GM18909 (cell line): Measurements from ENCODE around the gene GNAL.
"Not testable (repeated sequence)": the region's sequence is repeated elsewhere in the genome, so short reads cannot be mapped to it uniquely, and the experiment has no call there.

ENCODE experiments used
- ATAC-seq: cut with Tn5 transposase; IDR thresholded peaks from one replicate; pipeline ENCODE4 v1.9.1; 2021; ENCODE audit warnings: mild to moderate bottlenecking; ENCODE audit not compliant: unreplicated experiment, poor library complexity

GNAL gene

GRCh38 chr18:11891737-11892136, 202.7 kb downstream of the GNAL start:
- ATAC-seq, result no peak

DNA sequence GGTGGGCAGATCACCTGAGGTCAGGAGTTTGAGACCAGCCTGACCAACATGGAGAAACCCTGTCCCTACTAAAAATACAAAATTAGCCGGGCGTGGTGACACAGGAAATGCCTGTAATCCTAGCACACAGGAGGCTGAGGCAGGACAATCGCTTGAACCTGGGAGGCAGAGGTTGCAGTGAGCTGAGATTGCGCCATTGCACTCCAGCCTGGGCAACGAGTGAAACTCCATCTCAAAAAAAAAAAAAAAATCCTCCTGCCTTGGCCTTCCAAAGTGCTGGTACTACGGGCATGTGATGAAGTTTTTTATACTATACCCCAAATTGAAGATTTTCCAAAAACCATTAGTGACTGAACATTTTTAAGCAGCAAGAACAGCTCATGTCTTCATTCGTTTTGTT, 203.4 kb downstream of the GNAL start:
- ATAC-seq, result not testable (repeated sequence)

DNA sequence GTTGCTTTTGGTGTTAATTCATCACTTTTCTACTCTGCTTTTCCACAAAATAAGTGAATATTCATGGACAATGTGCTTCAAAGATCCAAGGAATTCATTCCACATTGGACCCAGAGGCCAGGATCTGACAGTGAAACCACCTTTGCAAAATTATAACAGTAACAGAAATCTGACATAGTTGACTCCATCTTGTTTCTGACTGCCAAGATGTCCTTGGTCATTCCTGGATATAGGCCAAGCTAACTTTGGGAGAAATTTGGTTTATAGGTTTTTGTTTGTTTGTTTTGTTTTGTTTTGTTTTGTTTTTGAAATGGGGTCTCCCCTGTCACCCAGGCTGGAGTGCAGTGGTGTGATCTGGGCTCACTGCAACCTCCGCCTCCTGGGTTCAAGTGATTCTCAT, 208.7 kb downstream of the GNAL start:
- ATAC-seq, result no peak

DNA sequence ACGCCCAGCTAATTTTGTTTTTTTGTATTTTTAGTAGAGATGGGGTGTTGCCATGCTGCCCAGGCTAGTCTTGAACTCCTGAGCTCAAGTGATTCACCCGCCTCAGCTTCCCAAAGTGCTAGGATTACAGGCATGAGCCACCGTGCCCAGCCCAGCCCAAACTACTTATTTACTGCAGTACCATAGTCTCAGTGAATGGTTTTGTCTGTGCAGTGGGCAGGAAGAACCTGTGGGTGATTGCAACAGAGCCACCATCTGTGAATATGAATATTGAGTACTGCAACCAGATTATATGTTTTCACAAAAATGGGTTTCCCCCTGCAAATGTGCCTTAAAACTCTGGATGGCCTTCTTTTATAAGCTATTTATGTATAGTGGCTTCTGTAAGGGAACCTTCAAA, 210.0 kb downstream of the GNAL start:
- no peak for ATAC-seq

GRCh38 chr18:11901826-11902438, 212.9 kb downstream of the GNAL start:
- ATAC-seq, result no peak

GRCh38 chr18:11902522-11903292, 213.6 kb downstream of the GNAL start:
- ATAC-seq, result no peak

- no peak for ATAC-seq
These were observed 216.5 kb downstream of the GNAL start for GRCh38 chr18:11905613-11906012.

- ATAC-seq, result no peak
These were observed 217.1 kb downstream of the GNAL start for GRCh38 chr18:11906176-11906575.

GRCh38 chr18:11906926-11907874, 218.1 kb downstream of the GNAL start:
- no peak for ATAC-seq

- ATAC-seq, result peak; percentile 90
These were observed 219.4 kb downstream of the GNAL start, which contains the start of gene MPPE1 for GRCh38 chr18:11908182-11909060. Gene MPPE1, minus strand, starts transcription at chr18:11908317. Its CDS starts 11,053 bp downstream, at chr18:11897264.

DNA sequence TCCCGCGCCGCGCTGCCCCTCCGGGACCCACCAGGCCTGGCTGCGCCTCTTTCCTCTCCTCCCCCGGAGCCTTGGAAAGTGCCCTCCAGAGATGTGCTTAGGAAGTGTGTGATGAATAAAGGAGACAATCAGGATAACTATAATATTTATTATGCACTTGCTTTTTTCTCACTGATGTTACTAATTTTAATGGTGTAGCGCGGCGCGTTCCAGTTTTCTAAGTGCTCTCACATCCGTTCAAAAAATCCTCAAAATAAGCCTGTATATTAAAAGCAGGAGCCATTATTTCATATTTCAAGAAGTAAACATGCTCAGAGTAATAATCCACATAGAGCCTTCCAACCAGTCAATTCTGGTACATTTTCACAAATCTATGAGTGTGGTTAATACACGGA, 220.0 kb downstream of the GNAL start:
- ATAC-seq, result peak; percentile 2

GRCh38 chr18:11909591-11910026, 220.5 kb downstream of the GNAL start:
- no peak for ATAC-seq

DNA sequence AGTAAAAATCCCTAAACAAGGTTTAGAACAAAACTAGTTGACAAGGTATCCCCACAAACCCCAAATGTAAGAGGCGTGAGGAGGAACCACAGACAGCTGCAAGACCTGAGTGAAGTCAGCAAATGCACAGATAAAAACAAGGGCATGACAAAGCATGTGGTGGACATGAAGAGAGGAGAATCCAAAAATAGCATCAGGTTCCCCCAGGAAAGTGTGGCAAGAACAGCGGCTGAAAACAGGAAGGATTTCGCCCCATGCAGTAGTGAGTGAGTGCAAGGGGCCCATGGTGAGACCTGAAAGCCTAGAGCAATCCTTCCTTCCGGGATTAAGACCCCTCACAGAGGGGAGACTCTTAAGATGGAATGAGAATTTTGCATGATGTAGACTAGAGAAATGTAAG, 227.8 kb downstream of the GNAL start:
- ATAC-seq, result not testable (repeated sequence)

GRCh38 chr18:11919522-11919921, 230.5 kb downstream of the GNAL start:
- ATAC-seq, result not testable (repeated sequence)

- ATAC-seq, result no peak
These were observed 234.4 kb downstream of the GNAL start for GRCh38 chr18:11923450-11923849.

- no peak for ATAC-seq
These were observed 236.9 kb downstream of the GNAL start for GRCh38 chr18:11925800-11926481.

DNA sequence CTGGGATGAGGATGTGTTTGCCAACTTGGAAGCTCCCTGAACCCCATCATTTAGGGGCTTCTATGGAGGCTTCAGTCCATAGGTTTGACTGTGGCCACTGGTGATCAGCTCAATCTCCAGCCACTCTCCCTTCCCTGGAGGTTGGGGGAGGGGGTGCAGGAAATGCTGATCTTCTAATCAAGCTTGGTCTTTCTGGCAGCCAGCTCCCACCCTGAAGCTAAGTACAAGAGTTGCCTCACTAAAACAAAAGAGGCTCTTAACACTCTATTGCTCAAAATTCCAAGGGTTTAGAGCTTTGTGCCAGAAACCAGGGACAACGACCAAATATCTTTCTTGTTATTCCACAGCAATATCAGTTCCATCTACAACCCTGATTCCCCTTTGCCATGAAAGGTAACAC, 238.4 kb downstream of the GNAL start:
- ATAC-seq, result no peak

- no peak for ATAC-seq
These were observed 243.3 kb downstream of the GNAL start for GRCh38 chr18:11932393-11932792.
